ENCODE data around the gene LGALS7B.
"Not testable (repeated sequence)": the region's sequence is repeated elsewhere in the genome, so short reads cannot be mapped to it uniquely, and the experiment has no call there.

Gene LGALS7B

GRCh38 chr19:38743394-38744297 lies 45.4 kb upstream of the LGALS7B start:
- no peak overlapping the region for H3K27ac ChIP-seq
- TF ChIP-seq, protein P1, sequence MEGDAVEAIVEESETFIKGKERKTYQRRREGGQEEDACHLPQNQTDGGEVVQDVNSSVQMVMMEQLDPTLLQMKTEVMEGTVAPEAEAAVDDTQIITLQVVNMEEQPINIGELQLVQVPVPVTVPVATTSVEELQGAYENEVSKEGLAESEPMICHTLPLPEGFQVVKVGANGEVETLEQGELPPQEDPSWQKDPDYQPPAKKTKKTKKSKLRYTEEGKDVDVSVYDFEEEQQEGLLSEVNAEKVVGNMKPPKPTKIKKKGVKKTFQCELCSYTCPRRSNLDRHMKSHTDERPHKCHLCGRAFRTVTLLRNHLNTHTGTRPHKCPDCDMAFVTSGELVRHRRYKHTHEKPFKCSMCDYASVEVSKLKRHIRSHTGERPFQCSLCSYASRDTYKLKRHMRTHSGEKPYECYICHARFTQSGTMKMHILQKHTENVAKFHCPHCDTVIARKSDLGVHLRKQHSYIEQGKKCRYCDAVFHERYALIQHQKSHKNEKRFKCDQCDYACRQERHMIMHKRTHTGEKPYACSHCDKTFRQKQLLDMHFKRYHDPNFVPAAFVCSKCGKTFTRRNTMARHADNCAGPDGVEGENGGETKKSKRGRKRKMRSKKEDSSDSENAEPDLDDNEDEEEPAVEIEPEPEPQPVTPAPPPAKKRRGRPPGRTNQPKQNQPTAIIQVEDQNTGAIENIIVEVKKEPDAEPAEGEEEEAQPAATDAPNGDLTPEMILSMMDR (conservative IDR thresholded peaks at IDR 0.05) = no peak

DNA sequence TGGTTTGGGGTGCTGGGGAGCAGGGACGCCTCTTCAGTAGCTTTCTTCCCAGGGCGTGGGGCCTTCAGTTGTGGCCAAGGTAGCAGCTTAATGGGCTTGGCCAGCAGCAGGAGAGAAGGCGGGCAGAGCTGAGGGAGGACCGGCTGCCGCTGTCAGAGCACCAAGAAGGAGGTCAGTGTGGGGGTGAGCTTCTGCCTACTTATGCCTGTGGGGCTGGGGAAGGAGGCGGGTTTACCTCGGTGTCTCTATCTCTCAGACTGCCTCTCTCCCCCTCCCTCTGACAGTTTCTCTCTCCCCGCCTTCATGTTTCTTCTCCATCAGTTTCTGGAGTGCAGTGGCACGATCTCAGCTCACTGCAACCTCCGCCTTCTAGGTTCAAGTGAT lies 44.7 kb upstream of the LGALS7B start, which contains the start of gene CAPN12:
Gene CAPN12 (minus strand): TSS at position 177 of the 384 bp plus-strand sequence. CDS start 309 bp downstream, outside the sequence.
- TF ChIP-seq, protein P1 (conservative IDR thresholded peaks at IDR 0.05) = no peak
- no peak within 1 kb of the TSS for H3K27ac ChIP-seq

DNA sequence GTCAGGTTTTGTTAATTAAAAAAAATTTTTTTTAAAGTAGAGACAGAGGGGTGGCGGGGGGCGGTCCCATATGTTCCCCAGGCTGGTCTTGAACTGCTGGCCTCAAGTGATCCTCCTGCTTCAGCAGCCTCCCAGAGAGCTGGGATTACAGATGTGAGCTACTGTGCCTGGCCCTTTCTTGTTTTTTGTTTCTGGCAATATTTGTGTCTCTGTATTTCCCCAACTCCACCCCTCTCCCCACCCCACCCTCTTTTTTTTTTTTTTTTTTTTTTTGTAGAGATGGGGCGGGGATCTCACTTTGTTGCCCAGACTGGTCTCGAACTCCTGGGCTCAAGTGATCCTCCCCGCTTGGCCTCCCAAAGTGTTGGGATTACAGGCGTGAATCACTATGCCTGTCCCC lies 44.1 kb upstream of the LGALS7B start:
- H3K27ac ChIP-seq = no peak overlapping the region
- TF ChIP-seq, protein P1 (conservative IDR thresholded peaks at IDR 0.05) = no peak

GRCh38 chr19:38745316-38745715 lies 43.7 kb upstream of the LGALS7B start:
- TF ChIP-seq, protein P1 (conservative IDR thresholded peaks at IDR 0.05) = no peak
- no peak overlapping the region for H3K27ac ChIP-seq

DNA sequence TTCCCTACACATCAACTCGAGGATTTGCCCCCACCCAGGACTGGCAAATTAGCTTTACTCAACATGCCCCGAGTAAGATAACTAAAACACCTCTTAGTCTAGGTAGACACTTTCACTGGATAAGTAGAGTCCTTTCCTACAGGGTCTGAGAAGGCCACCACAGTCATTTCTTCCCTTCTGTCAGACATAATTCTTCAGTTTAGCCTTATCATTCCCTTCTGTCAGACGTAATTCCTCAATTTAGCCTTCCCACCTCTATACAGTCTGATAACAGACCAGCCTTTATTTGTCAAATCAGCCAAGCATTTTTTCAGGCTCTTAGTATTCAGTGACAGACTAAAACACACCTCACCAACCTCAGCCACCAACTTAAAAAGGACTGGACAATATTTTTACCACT lies 35.2 kb upstream of the LGALS7B start:
- H3K27ac ChIP-seq = peak overlapping the region; percentile 66

DNA sequence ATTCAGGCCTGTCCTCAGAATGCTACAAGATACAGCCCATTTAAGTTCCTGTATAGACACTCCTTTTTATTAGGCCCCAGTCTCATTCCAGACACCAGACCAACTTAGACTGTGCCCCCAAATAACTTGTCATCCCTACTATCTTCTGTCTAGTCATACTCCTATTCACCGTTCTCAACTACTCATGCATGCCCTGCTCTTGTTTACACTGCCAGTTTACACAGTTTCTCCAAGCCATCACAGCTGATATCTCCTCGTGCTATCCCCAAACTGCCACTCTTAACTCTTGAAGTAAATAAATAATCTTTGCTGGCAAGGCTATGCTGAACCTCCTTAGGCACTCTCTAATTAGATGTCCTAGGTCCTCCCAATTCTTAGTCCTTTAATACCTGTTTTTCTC lies 34.8 kb upstream of the LGALS7B start:
- H3K27ac ChIP-seq = peak overlapping the region; percentile 66

- H3K27ac ChIP-seq = no peak overlapping the region
- TF ChIP-seq, protein P1 (conservative IDR thresholded peaks at IDR 0.05) = no peak
Measured at GRCh38 chr19:38759590-38760003, 29.4 kb upstream of the LGALS7B start.

DNA sequence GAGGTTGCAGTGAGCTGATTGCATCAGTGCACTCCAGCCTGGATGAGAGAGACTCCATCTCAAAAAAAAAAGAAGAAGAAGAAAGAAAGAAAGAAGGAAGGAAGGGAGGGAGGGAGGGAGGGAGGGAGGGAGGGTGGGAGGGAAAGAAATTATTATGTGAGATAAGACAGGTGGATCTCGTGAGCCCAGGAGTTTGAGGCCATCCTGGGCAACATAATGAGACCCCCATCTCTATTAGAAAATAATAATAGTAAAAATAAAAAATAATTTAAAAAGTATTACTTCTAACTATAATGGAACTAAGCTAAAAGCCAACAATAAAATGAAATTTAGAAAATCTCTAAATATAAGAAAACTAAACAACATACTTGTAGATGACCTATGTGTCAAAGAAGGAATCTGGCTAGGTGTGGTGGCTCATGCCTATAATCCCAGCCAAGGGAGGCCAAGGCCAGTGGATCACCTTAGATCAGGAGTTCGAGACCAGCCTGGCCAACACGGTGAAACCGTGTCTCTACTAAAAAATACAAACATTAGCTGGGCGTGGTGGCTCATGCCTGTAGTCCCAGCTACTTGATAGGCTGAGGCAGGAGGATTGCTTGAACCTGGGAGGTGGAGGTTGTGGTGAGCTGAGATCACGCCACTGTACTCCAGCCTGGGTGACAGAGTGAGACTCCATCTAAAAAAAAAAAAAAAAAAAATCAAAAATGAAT lies 28.0 kb upstream of the LGALS7B start:
- not testable (repeated sequence) for H3K27ac ChIP-seq

DNA sequence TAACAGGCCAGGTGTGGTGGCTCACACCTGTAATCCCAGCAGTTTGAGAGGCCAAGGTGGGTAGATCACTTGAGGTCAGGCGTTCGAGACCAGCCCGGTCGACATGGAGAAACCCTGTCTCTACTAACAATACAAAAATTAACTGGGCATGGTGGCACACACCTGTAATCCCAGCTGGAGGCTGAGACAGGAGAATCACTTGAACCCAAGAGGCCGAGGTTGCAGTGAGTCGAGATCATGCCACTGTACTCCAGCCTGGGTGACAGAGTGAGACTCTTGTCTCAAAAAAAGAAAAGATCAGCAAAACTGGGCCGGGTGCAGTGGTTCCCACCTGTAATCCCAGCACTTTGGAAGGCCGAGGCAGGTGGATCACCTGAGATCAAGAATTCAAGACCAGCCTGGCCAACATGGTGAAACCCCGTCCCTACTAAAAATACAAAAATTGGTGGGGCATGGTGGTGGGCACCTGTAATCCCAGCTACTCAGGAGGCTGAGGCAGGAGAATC lies 27.1 kb upstream of the LGALS7B start:
- not testable (repeated sequence) for H3K27ac ChIP-seq
